GM12875 (cell line): ENCODE results near the gene MLPH.

ENCODE experiments used
- H3K4me3 ChIP-seq: one replicate; pipeline ENCODE4 v1.5.1; 2011; ENCODE audit warnings: low read depth, low read length, control low read depth
- TF ChIP-seq, protein P1 (sequence below): IDR thresholded peaks from 2 replicates; pipeline ENCODE4 v1.5.1; 2011; ENCODE audit warnings: low read depth, mild to moderate bottlenecking, control low read depth, inconsistent platforms, low read length, moderate library complexity, borderline replicate concordance; ENCODE audit not compliant: insufficient read depth

Gene MLPH

DNA sequence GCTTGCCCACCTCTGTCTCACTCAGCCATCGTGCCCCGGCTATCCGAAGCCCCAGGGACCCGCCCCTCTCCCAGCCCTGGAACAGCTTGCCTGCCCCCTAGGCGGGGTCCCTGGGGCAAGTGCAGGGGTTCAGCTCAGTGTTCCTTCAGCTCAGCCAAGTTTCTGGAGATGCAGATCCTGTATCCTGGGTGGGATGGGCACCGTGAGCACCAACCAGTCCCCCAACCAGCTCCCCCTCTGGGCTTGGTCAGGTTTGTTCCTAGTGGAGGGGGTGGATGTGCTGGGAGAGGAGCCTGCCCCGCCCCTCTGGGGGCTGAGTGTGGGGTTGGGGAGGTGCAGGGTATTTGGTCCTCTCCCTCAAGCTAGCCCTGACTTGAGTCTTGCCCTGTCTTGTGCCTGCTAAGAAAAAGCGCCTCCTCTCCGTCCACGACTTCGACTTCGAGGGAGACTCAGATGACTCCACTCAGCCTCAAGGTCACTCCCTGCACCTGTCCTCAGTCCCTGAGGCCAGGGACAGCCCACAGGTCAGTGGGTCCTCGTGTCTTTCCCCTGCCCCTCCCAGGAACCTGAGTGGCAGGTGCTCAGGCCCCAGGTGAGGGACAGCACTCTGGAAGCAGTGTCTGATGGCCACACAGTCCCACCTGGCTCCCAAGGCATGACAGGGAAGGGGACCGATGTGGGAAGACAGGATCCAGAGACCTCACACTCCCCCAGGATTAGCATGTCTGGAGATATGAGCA is 32.6 kb downstream of the MLPH start:
- TF ChIP-seq, protein P1, sequence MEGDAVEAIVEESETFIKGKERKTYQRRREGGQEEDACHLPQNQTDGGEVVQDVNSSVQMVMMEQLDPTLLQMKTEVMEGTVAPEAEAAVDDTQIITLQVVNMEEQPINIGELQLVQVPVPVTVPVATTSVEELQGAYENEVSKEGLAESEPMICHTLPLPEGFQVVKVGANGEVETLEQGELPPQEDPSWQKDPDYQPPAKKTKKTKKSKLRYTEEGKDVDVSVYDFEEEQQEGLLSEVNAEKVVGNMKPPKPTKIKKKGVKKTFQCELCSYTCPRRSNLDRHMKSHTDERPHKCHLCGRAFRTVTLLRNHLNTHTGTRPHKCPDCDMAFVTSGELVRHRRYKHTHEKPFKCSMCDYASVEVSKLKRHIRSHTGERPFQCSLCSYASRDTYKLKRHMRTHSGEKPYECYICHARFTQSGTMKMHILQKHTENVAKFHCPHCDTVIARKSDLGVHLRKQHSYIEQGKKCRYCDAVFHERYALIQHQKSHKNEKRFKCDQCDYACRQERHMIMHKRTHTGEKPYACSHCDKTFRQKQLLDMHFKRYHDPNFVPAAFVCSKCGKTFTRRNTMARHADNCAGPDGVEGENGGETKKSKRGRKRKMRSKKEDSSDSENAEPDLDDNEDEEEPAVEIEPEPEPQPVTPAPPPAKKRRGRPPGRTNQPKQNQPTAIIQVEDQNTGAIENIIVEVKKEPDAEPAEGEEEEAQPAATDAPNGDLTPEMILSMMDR: no peak
- H3K4me3 ChIP-seq: no peak overlapping the region

DNA sequence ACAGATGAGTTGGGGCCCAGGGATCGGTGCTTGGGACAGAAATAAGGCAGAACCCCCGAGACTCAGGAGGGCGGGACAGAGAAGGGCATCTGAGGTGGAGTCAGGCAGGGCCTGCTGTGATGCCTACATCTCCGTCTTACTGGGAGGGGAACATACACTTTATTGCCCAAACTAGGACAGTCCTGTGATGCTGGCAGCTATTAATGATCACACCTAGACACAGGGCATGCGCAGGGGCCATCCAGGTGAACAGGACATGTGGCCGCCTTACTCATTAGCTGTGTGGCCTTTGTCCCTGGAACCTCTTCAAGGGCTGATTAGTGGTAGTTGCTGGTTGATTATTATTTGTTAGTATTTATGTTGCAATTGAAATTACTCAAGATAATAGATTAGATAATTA is 33.2 kb downstream of the MLPH start:
- TF ChIP-seq, protein P1: no peak
- H3K4me3 ChIP-seq: no peak overlapping the region

DNA sequence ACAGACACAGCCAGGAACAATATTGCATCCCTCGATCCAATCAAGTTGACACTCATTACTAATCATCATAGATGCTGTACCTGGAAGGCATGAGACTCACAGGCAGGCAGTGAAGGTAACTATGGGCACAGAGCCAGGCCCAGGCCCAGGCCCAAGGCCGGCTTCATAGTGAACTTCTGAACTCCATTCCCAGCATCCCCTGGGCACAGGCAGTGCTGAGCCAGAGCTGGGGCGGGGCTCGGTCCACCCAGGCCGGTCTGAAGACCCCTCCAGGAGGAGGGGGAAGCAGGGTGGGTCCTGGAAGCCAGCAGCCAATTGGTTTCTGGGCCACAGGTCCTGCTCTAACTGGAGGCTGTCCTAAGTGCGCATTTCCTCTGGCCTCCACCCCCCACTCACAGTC is 37.6 kb downstream of the MLPH start:
- H3K4me3 ChIP-seq: no peak overlapping the region
- TF ChIP-seq, protein P1: no peak

DNA sequence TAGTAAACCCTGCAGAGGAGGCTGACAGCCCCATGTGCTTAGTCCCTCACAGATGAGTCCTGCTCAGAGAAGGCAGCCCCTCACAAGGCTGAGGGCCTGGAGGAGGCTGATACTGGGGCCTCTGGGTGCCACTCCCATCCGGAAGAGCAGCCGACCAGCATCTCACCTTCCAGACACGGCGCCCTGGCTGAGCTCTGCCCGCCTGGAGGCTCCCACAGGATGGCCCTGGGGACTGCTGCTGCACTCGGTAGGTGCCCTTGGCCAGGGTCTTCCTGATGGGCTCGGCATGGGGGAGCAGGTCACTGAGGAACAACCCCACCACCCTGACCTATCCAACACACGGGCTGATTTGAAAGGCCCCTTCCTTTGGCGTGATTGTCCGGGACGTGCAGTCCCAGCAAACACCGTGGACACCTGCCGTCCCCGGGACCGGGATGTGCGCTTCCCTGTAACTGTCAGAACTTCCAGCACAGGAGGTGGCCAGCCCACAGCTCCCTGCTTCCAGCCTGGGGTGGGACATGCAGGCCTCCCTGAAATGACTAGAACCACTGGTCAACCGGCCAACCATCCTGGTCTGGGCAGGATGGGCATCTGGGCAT is 38.6 kb downstream of the MLPH start:
- TF ChIP-seq, protein P1: no peak
- no peak overlapping the region for H3K4me3 ChIP-seq

DNA sequence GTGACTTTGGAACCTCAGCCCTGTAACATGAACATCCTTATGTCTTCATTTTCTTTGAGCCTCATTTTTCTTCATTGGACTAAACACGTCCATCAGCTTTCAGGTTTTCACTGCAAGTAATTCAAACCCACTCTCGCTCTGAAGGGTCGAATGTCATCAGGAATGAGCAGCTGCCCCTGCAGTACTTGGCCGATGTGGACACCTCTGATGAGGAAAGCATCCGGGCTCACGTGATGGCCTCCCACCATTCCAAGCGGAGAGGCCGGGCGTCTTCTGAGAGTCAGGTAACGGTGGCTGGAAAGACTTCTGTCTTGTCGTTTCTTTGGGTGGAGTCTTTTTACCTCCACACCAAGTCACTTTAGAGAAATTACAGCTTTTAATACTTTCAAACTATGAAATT is 40.2 kb downstream of the MLPH start:
- H3K4me3 ChIP-seq: no peak overlapping the region
- TF ChIP-seq, protein P1: no peak

DNA sequence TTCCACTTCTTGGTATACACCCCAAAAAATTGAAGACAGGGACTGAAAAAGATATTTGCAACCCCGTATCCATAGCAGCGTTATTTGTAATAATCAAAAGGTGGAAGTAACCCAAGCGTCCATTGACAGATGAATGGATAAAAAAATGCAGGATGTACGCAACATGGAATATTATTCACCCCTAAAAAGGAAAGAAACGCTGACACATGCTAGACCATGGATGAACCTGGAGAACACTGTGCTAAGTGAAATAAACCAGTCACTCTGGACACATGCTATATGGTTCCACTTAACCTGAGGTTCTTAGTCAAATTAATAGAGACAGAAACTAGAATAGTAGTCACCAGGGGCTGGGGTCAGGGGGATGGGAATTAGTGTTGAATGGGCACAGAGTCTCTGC is 40.7 kb downstream of the MLPH start:
- no peak overlapping the region for H3K4me3 ChIP-seq
- TF ChIP-seq, protein P1: no peak
